CD4-positive, alpha-beta T cell treated with Interleukin-4 for 4 hours (primary cell): ENCODE data around the gene C11orf71.

Experiments used
- DNase-seq: peaks from one replicate; pipeline ENCODE4 v3.0.0-alpha.2; 2020

The C11orf71 gene, protein sequence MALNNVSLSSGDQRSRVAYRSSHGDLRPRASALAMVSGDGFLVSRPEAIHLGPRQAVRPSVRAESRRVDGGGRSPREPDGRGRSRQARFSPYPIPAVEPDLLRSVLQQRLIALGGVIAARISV

DNA sequence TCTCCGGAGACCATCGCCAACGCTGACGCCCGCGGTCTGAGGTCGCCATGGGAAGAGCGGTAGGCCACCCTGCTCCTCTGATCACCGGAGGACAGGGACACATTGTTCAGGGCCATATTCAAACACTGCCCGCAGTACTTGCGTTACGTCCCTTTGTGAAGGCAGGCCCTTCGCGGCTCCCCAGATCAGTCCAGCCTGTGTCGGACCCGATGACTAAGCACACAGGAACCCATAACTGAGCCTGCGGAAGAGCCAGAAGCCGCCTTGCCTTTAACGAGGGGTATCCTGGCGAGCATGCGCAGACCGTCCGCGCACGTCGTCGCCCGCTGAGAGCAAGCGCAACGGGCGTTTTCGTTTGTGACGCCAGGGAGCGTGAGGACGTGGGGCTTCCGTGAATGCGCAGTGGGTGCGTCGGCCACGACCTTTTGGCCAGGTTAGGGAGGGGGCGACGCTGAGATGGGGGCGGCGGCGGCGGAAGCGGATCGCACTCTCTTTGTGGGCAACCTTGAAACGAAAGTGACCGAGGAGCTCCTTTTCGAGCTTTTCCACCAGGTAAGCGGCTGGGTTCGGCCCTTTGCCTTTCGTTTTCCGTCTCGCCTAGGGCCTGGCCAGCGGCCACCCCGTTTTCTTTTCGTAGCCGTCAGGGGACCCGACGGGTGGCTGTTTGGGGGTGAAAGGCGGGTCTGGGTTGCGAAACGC is at the start of gene C11orf71, which contains the start of gene RBM7:
Gene C11orf71 (minus strand): TSS at position 296 of the 699 bp plus-strand sequence. CDS start 180 bp downstream, at position 116.
Gene RBM7 (plus strand): TSS at position 451 of the 699 bp plus-strand sequence. CDS start 6 bp downstream, at position 457.
- DNase-seq, result peak; percentile 98

DNA sequence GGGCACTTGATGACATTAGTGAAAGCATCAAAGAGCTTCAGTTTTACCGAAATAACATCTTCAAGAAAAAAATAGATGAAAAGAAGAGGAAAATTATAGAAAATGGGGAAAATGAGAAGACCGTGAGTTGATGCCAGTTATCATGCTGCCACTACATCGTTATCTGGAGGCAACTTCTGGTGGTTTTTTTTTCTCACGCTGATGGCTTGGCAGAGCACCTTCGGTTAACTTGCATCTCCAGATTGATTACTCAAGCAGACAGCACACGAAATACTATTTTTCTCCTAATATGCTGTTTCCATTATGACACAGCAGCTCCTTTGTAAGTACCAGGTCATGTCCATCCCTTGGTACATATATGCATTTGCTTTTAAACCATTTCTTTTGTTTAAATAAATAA is 49.5 kb upstream of the C11orf71 start:
- no peak for DNase-seq

DNA sequence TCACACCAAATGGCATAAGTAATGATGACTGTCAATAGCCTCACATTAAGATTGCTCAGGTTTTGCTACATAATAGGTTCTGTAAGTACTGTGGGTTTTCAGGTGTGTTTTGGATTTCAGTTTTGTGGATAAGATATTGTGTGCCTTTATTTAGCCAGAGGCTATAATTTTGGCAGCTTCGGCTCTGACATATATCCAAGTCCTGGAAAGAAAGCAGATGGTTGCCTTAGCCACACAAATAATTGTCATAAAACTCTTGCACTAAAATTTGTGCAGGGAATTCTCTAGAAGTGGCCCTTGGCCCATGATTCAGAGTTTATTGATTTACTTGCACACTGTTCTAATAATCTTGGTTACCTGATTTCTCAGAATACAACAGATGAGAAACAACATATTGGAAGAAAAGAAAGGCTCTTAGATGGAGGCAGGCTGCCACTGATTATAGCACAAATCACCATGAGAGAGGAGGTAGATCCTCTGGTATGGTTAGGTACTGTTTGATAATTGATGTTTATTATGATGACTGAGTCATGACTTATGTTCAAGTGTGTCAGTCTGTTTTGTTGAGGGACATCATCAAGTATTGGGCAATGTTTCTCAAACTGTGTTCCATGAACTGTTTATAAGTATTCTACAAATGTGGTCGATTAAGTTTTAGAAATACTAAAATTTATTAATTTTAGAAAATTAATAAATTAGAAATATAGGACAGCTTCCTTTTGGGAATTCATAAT is 48.6 kb upstream of the C11orf71 start:
- DNase-seq, result no peak

DNA sequence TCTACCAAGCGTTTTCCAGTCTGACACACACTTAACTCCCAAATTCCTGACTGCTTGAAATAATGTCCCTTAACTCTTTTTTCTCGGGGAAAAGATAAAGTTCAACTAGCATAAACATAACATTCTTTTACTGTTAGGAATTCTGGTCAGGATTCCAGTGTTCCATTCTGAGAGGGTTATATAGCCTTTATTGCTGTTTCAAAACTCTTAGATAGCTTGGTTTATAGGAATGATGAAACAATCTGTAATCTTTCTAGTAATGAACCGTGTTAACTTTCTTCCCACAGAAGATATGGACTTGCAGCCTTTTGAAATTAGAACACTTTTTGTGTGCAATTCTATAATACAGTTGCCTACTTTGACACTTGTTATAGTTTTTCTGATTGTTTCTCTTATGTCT is 47.6 kb upstream of the C11orf71 start:
- DNase-seq, result no peak

DNA sequence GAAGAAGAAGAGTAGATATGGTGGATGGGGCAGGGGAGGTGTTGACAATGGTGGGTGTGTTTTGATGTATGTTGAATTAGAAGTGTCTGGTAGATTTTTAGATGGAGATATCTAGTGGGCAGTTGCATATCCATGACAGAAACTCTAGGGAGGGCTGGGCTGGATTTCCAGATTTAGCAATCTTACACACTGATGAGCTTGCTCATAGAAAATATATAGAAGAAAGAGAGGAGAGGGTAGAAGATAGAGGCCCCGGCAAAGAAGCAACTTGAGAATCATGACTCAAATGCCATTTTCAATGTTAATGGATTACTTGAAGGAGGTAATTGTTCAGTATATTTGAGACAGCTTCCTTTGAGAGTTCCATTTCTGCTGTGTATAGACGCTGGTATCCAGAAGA is 47.1 kb upstream of the C11orf71 start:
- DNase-seq, result no peak

DNA sequence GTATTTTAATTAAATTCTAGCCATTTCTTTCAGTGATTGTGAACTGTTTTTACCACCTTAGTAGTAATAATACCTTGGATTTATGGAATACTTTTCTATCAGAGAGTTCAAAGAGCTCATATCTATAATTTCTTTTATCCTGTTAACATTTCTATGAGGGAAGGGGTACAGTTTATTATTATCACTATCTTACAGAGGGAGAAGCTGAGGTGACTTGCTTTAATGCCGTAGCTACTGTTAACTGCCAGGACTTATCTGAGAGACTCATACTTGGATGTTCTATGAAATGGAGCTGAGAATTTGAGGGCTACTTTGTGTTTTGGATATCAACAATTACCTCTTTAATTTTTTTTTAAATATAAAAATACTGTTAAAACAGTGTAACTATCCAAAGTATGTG is 42.2 kb upstream of the C11orf71 start:
- DNase-seq, result no peak

DNA sequence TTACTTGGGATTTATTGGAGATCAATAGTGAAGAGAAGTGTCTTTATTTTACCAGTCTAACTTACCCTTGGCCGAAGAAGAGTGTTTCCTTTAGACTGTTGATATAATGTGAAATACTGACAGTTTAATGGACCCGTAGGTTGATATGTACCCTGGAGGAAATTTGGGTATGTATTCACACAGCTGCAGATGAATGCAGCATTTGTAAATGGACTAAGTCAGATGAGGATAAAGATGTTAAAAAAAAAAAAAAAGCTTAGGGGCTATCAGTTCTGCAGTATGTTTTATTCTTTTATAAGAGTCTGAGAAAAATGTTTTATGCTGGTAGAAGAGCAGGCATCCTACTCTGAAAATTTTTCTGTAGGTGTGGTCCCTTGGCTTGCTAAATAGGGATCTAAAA is 41.6 kb upstream of the C11orf71 start:
- no peak for DNase-seq

DNA sequence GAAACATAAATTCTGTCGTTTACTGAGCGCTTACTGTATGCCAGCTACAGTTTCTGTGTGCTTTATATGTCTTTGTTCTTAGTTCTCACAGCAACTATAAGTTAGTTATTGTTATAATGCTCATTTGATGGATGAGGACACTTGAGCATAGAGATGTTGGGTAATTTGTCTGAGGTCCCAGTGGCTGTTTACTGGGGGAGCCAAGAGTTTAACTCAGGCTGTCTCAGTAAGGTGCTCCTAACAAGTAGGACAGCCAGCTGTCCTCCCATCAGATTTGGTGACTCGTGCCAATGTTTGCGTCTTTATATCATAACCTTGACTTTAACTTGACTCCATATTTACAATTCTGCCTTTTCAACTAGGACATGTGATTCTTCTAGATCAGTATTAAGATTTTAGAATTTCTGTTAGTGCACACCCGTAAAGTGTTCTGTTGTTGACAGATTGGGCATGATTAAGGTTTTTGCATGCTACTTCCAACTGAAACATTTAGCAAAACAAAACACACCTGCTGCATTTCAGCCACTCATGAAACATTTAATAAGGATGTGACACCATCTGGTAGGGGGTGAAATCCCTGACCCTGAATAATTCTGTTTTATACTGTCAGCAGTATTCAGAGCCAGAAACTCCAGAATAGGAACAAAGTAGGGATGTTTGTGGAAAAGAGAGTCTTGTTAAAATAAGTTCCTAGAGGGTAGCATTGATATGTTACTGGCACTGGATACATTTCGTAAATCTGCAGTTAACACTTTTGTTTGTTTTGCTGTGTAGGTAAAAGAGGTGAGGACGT is 40.9 kb upstream of the C11orf71 start:
- DNase-seq, result no peak

DNA sequence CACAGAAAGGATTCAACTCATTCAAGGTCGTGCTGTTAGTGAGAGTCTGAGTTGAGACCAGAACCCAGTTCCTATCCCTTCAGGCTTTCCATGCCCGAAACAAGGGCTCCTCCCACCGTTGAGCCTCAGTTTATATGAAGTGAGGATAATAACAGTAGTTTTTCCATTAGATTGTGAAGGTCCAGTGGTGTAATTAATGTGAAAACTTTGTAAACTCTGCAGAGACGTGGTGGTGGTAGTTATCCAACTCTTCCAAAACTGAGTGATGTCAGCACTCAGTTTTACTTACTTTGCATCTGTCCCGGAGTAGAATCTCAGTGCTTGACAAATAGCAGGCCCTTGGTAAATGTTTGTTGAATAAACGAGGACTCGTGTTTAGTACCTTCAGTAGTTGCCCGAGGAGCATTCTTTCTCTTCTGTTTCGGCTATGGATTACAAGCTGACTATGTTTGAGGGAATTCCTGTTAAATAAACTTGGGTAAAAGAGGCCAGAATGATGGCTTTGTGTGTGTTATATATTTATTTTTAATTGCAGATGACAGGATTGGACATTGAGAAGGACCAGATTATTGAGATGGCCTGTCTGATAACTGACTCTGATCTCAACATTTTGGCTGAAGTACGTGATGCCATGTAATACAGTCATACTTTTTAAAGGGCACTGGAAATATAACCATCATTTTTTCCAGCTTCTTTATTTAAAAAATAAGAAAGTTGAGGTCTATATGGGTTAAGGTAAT is 40.0 kb upstream of the C11orf71 start:
- DNase-seq, result no peak

DNA sequence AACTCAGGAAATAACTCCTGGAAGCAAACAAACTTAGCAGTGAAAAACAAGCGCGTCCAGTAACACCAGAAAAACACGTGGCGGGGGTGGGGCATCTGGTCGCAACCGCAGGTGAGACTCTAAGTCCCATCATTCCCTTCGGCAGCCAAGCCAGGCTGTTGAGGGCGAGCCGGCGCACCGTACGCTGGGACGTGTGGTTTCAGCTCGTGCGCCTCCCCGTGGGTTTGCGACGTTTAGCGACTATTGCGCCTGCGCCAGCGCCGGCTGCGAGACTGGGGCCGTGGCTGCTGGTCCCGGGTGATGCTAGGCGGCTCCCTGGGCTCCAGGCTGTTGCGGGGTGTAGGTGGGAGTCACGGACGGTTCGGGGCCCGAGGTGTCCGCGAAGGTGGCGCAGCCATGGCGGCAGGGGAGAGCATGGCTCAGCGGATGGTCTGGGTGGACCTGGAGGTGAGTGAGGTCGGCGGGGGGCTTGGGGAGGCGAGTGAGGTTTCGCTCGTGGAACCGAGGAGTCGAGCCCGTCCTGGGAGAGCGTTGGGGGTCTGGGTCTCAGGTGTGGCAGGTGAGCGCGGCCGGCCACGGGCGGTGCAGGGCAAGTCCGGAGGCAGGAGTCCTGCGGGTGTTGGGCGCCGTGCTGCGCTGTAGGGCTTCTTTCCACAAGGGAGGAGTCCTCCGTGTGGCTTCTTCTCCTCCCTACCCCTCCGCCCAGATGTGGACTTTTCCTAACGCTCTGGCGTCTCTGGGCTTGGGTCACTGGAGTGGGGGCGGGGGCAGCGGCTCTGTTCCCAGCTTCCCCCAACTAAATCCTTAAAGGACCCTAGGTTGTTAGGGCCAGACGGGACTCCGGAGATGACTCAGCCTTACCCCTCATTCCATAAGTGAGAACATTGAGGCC is 39.2 kb upstream of the C11orf71 start, which contains the start of gene REXO2:
Gene REXO2 (plus strand): TSS at position 239 of the 892 bp plus-strand sequence. CDS start 62 bp downstream, at position 301.
- DNase-seq, result peak; percentile 95

DNA sequence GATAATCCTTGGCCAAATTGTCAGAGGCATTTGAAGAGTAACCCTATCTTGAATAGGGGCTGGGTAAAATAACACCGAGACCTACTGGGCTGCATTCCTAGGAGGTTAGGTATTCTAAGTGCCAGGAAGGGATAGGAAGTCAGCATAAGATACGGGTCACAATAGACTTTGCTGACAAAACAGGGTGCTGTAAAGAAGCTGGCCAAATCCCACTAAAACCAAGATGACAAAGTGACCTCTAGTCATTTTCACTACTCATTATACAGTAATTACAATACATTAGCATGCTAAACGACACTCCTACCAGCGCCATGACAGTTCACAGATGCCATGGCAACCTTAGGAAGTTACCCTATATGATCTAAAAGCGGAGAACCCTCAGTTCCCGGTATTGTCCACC is 38.0 kb upstream of the C11orf71 start:
- DNase-seq, result no peak

DNA sequence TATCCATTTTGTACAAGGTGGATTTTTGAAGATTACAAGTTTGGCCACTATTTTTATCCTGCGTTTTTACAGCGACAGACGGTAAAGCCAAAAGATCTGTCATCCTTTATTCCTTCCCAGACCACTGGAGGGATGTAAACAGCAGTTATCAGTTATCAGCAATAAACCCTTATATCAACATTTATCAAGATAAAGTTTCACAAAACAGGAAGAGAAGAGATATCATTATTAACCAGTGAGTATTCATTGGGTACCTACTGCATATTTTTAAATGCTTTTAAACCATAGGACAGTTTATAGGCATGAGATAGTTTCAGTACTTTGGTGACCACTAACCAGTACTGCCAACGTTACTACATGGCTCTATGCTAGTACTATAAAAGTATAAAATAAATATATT is 33.1 kb upstream of the C11orf71 start:
- DNase-seq, result no peak

DNA sequence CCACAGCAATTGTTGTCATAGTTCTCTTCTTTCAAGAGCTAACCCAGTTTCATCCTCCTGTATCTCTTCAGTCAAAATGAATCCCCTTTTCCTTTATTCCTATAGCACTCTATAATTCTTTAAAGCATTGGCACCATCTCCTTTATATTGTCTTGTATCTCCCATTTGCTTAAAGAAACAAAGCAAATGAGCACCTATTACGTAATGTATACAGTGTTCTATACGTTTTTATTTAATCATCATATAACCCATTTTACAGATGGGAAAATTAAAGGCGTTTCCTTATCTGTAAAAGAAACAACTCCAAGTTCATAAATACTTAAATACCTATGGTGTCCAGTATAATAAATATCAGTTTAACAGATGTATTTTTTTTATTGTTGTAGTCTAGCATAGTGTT is 32.6 kb upstream of the C11orf71 start:
- no peak for DNase-seq

DNA sequence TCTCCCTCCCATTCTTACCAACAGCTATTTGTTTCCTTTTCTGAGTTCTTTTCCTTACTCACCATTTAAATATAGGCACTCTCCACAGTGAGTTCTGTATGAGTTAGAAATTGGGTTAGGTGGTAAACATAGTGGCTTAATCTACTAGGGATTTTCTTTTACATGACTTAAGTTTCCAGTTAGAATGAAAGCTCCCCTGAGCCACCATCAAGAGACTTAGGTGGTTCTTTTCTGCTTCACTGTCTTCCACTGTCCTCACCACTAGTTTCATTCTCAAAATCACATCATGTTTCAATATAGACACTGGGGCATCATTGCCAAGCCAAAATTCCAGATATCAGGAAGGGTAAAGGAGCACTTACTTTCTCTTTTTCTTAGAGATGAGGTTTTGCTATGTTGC is 30.0 kb upstream of the C11orf71 start:
- no peak for DNase-seq

DNA sequence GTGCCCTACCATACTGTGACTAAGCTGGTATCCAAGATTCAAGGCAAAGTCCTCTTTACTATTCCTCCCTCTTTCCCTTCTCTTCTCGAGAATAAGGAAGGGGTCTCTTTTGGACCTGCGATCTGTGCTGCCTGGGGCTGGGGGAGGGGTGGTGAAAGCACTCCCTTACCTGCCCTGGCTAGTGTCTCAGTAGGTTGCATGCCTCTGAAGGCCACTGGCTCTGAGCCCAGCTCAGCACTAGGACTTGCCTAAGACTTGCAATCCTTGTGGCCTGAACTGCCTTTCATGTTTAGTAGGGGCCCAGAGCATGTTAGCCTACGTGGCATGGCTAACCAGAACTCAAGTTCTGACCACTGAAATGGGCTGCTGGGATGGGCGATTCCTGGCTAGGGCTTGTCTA is 26.0 kb upstream of the C11orf71 start:
- no peak for DNase-seq

DNA sequence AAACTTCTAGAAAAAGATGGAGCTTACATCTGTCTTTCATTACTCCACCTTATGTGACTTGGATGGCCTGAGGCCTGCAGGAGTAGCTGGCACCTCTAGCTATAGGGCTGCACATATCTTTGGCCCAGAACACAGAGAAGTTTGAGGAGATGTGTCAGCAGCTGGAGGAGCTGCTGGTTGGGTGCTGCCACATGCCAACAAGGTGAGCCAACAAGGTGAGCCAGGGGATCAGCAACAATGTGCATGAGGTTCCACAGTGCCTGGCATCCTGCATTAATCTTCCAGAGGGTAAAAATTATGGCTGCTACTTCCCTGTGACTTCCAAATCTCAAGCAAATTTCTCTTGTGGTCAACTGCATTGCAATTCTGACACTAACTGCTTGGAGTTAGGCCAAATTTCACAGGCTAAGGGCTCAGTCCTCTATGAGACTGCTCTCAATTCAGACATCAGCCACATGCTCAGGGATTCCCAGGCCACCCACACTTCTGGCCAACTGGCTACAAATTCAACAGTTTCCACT is 16.2 kb upstream of the C11orf71 start:
- DNase-seq, result no peak

DNA sequence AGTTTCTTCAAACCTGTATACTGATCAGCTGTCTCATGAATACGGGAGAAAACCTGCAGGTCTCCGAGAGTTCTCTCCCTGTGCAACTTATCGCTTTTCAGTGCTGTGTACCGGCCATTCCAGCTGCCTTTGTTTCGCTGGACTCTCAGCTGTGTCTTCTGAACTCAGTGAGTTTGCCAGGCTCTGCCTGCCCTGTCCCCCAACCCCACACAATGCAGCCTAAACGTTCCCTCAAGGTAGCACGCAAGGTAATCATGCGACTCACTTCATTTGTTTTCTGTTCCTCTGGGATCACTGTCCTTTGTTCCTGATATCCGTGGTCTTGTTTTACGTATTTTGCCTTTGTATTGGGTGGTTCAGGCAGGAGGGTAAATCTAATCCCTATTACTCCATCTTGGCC is 13.6 kb upstream of the C11orf71 start:
- DNase-seq, result no peak

DNA sequence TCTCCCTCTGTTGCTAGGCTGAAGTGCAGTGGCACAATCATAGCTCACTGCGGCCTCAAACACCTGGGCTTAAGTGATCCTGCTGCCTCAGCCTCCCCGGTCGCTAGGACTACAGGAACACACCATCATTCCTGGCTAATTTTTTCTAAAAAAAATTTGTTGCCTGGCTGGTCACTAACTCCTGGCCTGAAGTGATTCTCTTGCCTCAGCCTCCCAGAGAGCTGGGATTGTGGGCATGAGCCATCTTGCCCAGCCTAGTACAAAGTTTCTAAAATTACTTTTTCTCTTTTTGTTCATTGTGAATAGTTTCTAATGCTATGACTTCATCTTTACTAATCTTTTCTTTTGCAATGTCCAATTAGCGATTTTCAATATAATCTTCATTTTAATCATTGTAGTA is 12.6 kb upstream of the C11orf71 start:
- no peak for DNase-seq

DNA sequence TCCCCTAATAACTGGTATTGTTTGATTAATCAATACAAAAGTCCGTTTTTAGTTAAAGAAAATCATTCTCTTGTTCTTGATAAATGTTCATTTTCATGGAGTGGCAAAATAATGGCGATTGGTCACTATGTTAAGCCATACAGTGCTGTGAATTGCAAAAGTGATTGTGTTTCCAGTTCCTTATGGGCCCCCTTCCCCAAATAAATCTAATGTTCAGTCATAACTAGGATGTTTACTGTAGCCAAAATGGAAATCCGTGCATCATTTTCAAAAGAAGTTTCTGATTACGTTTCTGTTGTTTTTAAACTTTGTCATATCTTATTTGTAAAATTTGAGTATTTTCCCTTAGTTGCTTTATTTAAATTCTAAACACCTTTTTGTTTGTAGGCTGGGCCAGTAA is 1.0 kb upstream of the C11orf71 start:
- DNase-seq, result no peak

DNA sequence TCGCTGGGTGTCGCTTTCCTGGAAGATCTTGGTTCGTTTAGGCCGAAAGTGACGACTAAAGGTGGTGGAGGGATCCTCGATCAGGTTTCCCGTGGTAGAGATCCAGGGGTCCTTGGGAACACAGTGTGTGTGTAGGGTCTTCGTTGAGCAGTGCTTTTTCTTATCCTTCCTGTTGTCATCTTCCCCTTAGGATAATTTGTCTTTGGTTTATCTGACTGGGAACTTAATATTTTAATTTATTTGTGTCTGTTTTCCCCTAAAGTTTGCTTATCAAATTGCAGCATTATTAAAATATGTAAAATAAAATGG is 558 bp upstream of the C11orf71 start:
- DNase-seq, result no peak

DNA sequence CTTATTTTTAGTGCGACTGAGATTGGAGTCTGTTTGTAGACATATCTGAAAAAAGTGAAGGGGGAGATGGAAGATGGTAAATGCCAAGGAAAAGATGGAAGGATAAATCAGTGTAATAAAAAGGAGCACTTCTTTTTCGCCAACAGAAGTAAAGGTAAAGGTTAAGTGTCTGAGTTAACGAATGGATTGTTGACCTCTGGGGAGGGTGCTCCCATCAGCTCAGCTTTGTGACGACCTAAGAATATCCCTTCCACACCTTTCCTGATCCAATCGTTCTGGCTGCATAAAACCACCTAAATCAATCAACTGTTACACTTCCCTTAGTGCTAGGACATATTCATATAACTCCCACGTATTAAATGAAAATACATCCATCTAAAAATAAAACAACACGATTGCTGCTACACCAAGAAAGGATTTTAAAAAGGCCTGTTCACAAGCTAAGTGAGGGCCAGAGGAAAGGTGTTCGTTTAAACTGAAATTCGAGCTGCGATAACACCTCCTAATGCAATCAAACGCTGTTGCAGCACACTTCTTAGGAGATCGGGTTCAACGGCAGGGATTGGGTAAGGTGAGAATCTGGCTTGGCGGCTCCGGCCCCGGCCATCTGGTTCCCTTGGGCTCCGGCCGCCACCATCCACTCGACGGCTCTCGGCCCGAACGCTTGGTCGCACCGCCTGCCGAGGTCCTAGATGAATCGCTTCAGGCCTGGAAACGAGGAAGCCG is 658 bp downstream of the C11orf71 start:
- peak; percentile 17 for DNase-seq
